ENCODE measurements around the gene PGRMC2.

The PGRMC2 gene

GRCh38 chr4:128303986-128304385 lies 16.4 kb upstream of the PGRMC2 start:
- no peak for TF ChIP-seq CSDC2 (CRISPR knock-in tag; IDR thresholded peaks at IDR 0.05)
- TF ChIP-seq TCF4 (CRISPR knock-in tag; IDR thresholded peaks at IDR 0.05; ENCODE audit: borderline replicate concordance) = no peak
- no peak for TF ChIP-seq CSRNP3 (CRISPR knock-in tag; IDR thresholded peaks at IDR 0.05)
- TF ChIP-seq PATZ1 (CRISPR knock-in tag; IDR thresholded peaks at IDR 0.05; ENCODE audit: borderline replicate concordance) = no peak
- no peak for TF ChIP-seq TSHZ2 (CRISPR knock-in tag; IDR thresholded peaks at IDR 0.05)
- TF ChIP-seq ZFP3 (CRISPR knock-in tag; IDR thresholded peaks at IDR 0.05) = no peak
- no peak for TF ChIP-seq ZC3H10 (CRISPR knock-in tag; IDR thresholded peaks at IDR 0.05)
- no peak for TF ChIP-seq OSR1 (CRISPR knock-in tag; IDR thresholded peaks at IDR 0.05)
- no peak for TF ChIP-seq ZNF8 (CRISPR knock-in tag; IDR thresholded peaks at IDR 0.05)
- TF ChIP-seq BACH2 (CRISPR knock-in tag; IDR thresholded peaks at IDR 0.05; ENCODE audit: borderline replicate concordance) = no peak
- TF ChIP-seq PPARA (CRISPR knock-in tag; IDR thresholded peaks at IDR 0.05; ENCODE audit: borderline replicate concordance) = no peak
- no peak for TF ChIP-seq ZFP30 (CRISPR knock-in tag; IDR thresholded peaks at IDR 0.05)
- TF ChIP-seq POU6F1 (CRISPR knock-in tag; IDR thresholded peaks at IDR 0.05; ENCODE audit: borderline replicate concordance, low read depth) = no peak
- ATAC-seq = no peak

- TF ChIP-seq ISL1 (CRISPR knock-in tag; IDR thresholded peaks at IDR 0.05) = no peak
- no peak for ATAC-seq
These were observed 15.8 kb upstream of the PGRMC2 start for GRCh38 chr4:128303405-128303785.

DNA sequence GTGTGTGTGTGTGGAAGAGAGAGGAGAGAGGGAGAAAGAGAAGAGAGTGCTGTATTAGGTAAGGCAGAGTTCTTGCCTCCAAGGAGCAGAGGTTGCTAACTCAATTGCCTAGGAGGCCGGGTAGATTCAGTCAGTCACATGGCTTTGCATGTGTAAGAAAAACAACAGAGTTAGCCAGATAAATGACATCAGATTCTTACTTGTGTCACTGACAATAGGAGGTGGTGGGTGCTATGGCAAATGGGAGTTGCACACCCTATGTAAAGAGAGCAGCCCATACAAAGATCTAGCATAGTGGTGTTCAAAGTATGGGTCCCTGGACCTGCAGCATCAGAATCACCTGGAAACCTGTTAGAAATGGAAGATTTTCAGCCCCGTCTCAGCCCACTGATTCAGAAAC lies 14.4 kb upstream of the PGRMC2 start:
- ATAC-seq = no peak
- TF ChIP-seq ZNF70 (CRISPR knock-in tag; IDR thresholded peaks at IDR 0.05) (no peak), BACH2 (CRISPR knock-in tag; IDR thresholded peaks at IDR 0.05; ENCODE audit: borderline replicate concordance) (no peak), ZNF8 (CRISPR knock-in tag; IDR thresholded peaks at IDR 0.05) (no peak), TSHZ2 (CRISPR knock-in tag; IDR thresholded peaks at IDR 0.05) (no peak), RARB (CRISPR knock-in tag; IDR thresholded peaks at IDR 0.05) (no peak), ZC3H10 (CRISPR knock-in tag; IDR thresholded peaks at IDR 0.05) (no peak), ESRRG (CRISPR knock-in tag; IDR thresholded peaks at IDR 0.05) (no peak), ISL1 (CRISPR knock-in tag; IDR thresholded peaks at IDR 0.05) (no peak), GLIS3 (CRISPR knock-in tag; IDR thresholded peaks at IDR 0.05) (no peak), ZFP30 (CRISPR knock-in tag; IDR thresholded peaks at IDR 0.05) (no peak), TOX (CRISPR knock-in tag; IDR thresholded peaks at IDR 0.05; ENCODE audit: borderline replicate concordance) (no peak), CSDC2 (CRISPR knock-in tag; IDR thresholded peaks at IDR 0.05) (no peak)
- TF ChIP-seq, protein P1, sequence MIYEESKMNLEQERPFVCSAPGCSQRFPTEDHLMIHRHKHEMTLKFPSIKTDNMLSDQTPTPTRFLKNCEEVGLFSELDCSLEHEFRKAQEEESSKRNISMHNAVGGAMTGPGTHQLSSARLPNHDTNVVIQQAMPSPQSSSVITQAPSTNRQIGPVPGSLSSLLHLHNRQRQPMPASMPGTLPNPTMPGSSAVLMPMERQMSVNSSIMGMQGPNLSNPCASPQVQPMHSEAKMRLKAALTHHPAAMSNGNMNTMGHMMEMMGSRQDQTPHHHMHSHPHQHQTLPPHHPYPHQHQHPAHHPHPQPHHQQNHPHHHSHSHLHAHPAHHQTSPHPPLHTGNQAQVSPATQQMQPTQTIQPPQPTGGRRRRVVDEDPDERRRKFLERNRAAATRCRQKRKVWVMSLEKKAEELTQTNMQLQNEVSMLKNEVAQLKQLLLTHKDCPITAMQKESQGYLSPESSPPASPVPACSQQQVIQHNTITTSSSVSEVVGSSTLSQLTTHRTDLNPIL (CRISPR knock-in tag; IDR thresholded peaks at IDR 0.05; ENCODE audit: low read depth) = no peak
